ENCODE results near the gene ASCC2.

Gene ASCC2

GRCh38 chr22:29750559-29751538 lies 87.2 kb downstream of the ASCC2 start:
- DNase-seq: peak; percentile 56

DNA sequence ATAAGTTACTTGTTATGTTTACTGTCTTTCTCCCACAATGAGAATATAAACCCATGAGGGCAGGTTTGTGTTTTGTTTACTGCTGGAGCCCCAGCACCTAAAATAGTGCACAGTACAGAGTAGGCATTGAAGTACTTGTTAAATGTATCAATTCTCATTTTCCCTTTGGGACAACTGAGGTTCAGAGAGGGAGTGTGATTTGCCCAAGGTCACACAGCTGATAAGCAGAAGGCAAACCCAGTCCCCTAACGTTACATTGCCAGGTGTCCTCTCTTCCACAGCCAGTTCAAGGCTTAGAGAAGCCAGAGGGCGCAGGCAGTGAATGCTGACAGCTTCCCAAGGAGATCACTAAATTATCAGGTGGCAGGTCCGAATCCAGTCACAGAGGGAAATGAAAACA lies 88.0 kb downstream of the ASCC2 start:
- no peak for DNase-seq

DNA sequence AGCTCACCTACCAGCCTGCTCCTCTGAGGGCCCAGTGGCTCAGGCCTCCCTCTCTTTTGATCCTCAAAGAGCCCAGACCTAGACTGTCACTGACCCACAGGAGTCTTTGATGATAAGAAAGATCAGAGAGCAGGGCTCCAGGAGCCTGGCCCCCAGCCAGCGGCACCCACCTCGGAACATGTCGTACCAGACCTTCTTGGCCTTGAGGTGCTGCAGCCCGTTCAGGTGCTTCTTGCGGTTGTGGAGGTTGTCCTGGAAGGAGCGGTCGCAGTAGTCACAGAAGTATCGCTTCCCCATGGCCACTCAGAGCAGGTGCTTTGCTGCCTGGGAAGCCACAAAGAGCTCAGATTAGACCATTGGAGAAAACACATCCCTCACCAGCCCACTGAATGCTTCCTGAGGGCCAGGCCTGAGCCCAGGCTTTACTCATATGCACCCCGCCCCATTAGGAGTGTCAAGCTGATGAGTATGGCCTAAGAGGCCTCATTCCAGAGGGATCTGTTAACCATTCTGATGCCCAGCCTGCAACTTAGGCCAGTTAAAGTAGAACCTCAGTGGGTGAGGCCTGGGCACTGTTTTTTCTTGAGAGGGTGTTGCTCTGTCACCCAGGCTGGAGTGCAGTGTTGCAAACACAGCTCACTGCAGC lies 89.7 kb downstream of the ASCC2 start:
- no peak for DNase-seq

DNA sequence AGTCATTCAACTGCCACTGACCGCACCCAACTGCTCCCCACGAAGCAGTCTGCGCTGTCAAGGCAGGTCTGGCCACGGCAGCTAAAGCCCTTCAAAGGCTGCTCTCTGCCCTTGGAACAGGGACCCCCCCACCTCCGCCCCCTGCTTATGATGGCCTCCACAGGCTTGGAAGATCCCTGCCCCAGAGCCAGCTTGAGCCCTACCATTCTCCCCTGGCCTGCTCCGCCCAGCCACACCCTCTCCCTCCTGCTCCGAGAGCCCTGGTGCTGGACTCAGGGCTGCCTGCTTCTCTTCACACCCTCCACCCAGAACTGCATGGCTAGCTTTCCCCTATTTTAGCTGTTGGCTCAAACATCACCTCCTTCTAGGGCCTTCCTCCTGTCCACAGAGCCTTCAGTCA lies 90.2 kb downstream of the ASCC2 start:
- DNase-seq: no peak

- no peak for DNase-seq
Measured at GRCh38 chr22:29744902-29745301, 93.2 kb downstream of the ASCC2 start.

DNA sequence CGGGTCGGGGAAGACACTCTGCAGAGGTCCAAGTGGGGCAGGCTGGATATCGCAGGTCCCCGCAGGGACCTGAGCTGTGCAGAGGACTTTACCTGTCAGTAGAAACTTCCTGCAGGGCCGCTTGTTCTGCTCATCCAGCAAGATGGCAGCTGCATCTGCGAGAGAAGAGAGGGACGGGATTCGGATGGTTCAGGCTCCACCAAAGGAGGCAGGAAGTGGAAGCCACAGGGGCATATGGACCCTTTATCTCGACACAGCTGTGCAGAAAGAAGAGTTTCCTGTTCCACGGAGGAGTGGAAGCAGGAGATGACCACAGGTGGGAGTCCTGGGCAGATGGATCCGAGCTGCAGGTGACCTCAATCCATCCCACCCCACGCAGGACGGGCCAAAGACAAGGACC lies 95.7 kb downstream of the ASCC2 start:
- no peak for DNase-seq

- DNase-seq: no peak
Measured at GRCh38 chr22:29741926-29742325, 96.1 kb downstream of the ASCC2 start.

DNA sequence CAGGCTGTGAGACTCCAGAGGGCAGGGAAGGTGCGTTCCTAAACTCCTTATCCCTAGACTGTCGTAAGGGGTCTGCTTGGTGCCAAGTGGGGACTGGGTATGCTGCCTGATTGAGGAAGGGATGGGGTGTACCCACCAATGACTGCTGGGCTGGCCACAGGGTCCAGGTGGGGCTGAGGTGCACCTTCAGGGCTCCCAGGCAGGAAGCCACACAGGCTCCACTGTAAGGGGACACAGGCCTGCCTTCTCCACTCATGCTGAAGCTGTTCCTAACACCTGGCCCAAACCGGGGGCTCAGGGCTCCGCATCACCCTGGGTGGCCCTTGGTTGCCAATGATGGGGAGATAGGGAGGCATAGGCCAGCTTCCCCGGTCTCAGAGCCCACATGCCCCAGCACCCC lies 97.9 kb downstream of the ASCC2 start:
- no peak for DNase-seq

DNA sequence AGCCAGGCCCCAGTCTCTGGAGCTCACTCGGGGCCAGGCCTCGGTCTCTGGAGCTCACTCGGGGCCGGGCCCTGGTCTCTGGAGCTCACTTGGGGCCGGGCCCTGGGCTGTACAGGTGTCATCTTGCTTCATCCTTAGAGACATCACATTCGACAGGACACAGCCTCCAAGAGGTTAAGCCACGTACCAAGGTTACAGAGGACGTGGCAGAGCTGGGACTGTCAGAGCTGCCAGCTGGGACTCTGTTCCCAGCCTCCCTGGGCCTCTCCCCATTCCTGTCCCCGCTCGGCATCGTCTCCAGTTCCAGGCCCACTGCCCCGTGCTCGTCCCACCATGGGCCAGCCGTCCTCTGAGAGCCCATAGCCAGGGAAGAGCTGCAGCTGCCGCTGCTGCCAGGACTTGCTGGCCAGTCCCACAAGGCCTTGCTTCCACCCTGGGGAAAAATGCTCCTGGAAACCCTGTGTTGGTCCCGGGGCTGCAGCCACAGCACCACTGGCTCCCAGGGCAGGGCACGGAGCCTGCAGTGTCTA lies 98.7 kb downstream of the ASCC2 start:
- no peak for DNase-seq
